Activated T-cell treated with anti-CD3 and anti-CD28 coated beads, Interleukin-2, amount 50 U/mL, for 48 hours (primary cell): ENCODE results near the gene DCLRE1A.
"Not testable (repeated sequence)": the region's sequence is repeated elsewhere in the genome, so short reads cannot be mapped to it uniquely, and the experiment has no call there.

ENCODE experiments used
- DNase-seq, 2 experiments: peaks; one replicate each; pipeline ENCODE4 v3.0.0-alpha.2; 2020

DCLRE1A gene

GRCh38 chr10:113857210-113857609 lies 3.3 kb upstream of the DCLRE1A start:
- no peak for DNase-seq

GRCh38 chr10:113856563-113856962 lies 2.7 kb upstream of the DCLRE1A start:
- DNase-seq, result no peak

DNA sequence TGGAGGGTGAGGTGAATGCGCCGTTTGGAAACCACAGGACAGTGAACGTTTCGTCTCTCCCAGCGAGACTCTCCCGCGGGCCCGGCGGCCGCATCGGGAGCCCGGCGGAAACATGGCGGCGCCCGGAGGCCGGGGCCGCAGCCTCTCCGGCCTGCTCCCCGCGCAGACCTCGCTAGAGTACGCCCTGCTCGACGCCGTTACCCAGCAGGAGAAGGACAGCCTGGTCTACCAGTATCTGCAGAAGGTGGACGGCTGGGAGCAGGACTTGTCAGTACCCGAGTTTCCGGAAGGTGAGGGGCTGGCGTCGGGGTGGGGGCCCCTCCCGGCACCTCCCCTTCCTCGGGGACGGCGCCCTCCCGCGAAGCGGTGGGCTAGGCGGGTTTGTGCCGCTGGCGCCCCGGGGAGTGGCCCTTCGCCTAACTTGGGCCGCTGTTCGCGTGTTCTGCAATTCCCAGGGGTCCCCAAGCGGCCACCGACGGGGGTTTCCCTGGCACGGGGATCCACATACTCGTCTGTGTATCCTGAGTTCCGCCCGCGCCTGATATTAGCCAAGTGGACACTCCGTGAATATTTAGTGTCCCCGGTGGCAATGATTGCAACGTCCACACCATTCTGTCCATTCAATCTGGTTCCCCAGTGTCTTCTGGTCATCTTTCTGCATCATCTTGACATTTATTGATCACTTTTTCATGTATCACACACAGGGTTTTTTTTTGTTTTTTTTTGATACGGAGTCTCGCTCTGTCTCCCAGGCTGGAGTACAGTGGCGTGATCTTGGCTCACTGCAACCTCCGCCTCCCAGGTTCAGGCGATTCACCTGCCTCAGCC lies 1.1 kb upstream of the DCLRE1A start:
- no peak for DNase-seq

GRCh38 chr10:113853578-113854012 lies 287 bp downstream of the DCLRE1A start:
- DNase-seq, result no peak

GRCh38 chr10:113849946-113850345 lies 3.9 kb downstream of the DCLRE1A start:
- DNase-seq, result no peak

DNA sequence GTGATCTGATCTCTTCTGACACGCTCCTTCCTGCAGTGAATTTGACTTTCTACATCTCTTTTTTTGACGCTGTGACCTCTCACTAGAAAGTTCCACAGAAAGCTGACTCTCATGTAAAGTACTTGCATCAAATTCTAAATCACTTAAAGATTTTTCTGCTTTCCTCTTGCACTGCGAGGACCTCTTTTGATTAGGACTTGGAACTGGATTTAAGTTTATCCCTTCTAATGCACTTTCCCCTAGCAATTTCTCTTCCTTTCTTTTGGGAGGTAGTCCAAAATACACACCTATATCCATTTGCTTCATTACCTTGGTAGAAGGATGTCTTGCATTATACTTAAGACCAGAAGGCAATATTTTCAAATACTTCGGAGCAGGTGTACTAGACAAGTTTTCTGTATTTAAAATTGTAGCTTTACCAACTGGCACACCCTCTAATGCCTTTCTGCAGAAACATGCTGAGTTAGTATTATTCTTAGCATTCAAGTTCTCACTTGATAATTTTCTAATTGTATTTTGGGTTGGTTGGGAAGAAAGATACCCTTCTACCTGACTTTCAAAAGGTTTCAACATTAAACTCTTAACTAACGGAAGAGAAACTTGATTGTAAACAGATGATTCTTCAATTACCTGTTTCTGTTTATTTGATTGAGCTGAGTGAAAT lies 4.6 kb downstream of the DCLRE1A start:
- no peak for DNase-seq

- DNase-seq, result no peak
Observed at GRCh38 chr10:113846036-113846435, 7.8 kb downstream of the DCLRE1A start.

DNA sequence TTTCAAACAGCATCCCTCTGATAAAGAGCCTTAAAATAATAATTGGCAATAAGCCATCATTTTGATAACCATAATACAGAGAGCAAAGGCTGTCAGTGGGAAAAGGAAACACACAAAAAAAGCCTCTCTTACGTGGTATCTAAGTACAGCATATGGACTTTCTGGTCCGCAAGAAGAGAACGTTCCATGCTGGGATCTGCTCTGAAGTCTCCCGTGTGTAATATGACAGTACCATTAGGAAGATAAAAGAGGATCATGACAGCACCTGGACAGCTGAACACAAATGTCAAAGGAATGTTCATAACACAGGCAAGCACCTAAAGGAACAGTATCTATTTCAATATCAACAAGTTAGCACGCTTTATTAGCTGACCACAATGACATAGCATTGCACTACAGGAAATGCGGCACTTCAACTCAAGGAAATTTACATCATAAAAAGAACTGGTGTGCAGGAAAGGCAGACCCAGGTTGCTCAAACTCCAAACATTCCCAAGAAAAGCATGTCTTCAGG lies 9.9 kb downstream of the DCLRE1A start:
- no peak for DNase-seq

DNA sequence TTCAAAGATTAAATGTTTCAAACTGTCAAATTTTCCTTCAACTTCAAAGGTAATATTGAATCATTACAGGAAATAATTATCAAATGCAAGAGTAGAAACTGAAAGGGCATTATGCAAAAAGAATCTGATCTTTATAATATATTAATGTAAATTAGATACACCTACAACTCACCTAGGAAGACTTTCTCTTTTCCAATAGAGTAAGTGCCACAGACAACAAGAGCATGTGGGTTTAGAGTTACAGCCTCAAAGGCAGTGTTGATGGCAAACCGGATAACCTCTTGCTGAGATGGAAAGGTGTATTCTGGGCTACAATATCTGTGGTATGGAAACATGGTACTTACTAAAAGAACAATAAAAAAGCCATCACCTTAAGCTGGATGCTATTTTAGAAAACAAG lies 11.7 kb downstream of the DCLRE1A start:
- no peak for DNase-seq

DNA sequence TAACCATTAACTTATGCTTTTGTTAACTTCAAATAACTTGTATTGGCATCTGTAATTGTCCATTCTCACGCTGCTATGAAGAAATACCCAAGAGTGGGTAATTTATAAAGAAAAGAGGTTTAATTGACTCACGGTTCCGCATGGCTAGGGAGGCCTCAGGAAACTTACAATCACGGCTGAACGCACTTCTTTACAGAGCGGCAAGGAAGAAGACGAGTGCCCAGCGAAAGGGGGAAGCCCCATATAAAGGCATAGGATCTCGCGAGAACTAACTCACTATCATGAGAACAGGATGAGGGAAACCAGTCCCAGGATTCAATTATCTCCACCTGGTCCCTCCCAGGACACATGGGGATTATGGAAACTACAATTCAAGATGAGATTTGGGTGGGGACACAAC lies 25.3 kb downstream of the DCLRE1A start:
- DNase-seq, result not testable (repeated sequence)

DNA sequence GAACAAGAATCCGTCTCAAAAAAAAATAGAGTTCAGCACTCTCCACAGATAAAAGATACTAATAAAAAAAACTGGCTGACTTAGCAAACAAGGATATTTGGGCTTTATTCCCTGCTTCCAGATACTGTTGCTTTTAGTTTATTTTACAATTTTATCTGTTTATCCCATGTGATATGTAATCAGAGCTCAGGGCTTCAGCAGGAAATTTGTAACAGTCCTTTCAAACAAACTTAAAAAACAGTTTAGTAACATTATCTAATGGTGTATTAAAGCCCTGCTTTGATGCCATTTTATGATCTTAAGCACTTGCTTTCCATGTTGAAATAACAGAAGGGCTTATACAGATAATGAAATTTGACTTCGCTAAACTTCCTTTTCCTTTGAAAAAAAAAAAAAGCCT lies 28.1 kb downstream of the DCLRE1A start:
- no peak for DNase-seq

GRCh38 chr10:113823389-113823788 lies 30.5 kb downstream of the DCLRE1A start:
- no peak for DNase-seq

DNA sequence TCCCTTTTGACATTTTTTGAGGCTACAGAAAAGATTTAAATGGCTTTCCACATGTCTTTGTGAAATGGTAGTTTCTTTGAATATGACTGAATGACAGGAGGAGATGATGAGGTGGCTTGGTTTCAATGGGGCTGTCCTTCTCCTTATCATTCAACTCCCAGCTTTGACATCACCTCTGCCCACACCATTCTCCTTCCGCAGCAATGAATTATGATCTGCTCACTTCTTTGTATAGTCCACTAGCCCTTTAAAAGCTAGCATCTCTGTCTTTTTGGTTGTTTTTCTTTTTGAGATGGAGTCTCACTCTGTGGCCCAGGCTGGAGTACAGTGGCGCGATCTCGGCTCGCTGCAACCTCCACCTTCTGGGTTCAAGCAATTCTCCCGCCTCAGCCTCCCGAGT lies 31.7 kb downstream of the DCLRE1A start:
- DNase-seq, result no peak

GRCh38 chr10:113821306-113821705 lies 32.6 kb downstream of the DCLRE1A start:
- DNase-seq, result not testable (repeated sequence)

- DNase-seq, result no peak
Observed at GRCh38 chr10:113820507-113820906, 33.4 kb downstream of the DCLRE1A start.

DNA sequence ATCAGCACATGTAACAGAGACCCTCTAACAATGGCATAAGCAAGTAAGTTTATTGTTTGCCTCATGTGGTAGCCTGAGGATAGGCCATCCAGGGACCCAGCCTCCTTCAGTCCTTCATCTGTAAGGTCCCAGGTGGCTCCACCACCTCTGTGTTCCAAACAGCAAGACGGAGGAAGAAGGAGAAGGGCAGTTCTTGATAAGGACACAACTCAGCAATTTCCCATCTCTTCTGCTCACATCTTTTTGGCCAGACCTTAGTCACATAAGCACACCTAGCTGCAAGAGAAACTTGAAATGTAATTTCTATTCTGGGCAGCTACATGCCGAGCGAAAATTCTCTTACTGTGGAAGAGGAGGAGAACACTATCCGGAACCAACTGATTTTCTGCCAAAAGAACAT lies 33.9 kb downstream of the DCLRE1A start:
- no peak for DNase-seq

DNA sequence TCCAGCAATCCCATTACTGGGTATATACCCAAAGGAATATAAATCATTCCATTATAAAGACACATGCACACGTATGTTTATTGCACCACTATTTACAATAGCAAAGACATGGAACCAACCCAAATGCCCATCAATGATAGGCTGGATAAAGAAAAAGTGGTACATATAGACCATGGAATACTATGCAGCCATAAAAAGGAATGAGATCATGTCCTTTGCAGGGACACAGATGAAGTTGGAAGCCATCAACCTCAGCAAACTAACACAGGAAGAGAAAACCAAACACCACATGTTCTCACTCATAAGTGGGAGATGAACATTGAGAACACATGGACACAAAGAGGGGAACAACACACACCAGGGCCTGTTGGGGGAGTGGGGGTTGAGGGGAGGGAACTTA lies 39.2 kb downstream of the DCLRE1A start:
- not testable (repeated sequence) for DNase-seq

DNA sequence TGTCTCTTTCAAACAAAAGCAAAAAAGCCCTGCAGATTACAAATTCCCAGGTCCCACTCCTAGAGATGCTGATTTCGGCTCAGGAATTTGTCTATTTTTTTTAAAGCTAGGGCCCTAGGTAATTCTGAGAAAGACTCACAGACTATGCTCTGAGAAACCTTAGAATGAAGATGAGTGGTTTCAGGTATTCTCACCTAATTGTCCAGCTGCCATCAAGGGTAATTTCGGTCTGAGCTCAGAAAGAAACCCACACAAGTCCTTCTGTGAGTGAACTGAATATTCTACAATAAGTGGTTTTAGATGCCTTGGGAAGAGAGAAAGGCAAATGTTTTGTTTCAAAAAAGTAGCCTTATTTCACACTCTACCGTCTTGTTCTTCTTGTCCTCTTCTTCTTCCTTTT lies 45.7 kb downstream of the DCLRE1A start:
- no peak for DNase-seq

- no peak for DNase-seq
Observed at GRCh38 chr10:113806503-113806902, 47.4 kb downstream of the DCLRE1A start.

GRCh38 chr10:113802997-113803396 lies 50.9 kb downstream of the DCLRE1A start:
- no peak for DNase-seq

- no peak for DNase-seq
Observed at GRCh38 chr10:113801569-113801968, 52.3 kb downstream of the DCLRE1A start.

DNA sequence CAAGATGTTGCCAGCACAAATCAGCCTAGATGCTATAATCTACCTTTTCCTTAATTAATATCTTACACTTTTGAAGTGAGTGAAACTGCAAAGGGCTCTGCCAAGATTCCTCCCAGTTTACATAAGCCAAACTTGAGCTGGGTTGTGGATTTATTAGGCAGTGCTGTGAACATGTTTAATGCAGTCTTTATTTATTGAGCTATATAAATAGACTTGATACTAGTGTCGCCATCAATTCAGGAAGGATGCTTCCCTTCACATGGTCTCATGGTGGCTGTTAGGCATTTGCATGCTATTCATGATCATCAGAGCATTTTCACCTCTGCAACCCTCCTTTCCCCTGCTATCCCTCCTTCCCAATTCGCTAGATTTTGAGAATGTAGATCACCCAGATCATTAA lies 62.2 kb downstream of the DCLRE1A start:
- no peak for DNase-seq

DNA sequence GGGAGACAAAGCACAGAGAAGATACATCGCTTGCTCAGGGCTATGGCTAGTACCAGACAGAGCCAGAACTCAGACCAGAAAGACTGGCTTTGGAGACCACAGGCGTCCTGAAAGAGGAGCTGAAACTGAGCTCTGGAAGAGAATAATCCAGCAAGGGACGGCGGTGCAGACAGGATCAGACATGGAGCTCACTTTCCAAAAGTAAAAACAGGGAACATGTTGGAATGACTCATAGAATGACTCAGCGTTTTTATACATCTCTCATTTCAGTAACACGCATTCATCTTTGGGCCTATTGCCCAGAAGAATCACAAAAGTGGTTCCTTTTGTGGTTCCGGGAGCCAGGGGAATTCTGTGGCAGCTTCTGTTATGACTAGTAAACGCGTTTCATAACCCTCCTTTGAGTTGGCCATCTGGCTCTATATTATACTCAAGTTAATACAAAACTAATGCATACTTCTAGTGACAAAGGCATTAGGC lies 65.2 kb downstream of the DCLRE1A start:
- no peak for DNase-seq
